ENCODE data around the gene SPTB. TPM values are rescaled to one million over a fixed set of nuclear protein-coding genes. Genes with fewer than 3 reads are reported as not detected.

SPTB gene
- total RNA-seq, 1 donor from 2014 or later: 113 TPM

DNA sequence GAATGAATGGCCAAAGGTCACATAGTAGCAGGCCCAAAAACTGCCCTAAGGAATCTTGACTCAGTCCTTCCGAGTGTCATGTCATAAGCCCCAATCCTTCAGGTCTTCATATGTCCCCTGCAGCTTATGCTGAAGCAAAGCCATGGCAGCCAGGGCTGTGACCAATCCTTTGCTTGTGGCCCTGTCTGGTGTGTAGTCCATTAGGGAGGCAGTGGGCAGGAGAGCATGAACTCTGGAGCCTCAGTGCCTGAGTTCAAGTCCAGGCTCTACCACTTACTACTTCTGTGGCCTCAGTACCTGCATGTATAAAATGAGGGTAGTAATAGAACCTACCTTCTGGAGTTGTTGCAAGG is 155.2 kb downstream of the SPTB start:
- DNase-seq (ENCODE audit: low spot score): no peak
- intact Hi-C loops (cut with DNase I): loop anchor here (5.0 kb wide), 1 partner anchor 42 kb away; no protein-coding TSS in a partner anchor

- intact Hi-C loops (cut with DNase I): loop anchor here (5.0 kb wide), 1 partner anchor 42 kb away; no protein-coding TSS in a partner anchor
Measured at GRCh38 chr14:64723691-64724577, 155.8 kb downstream of the SPTB start.

GRCh38 chr14:64722842-64723447 is 156.8 kb downstream of the SPTB start:
- no peak for DNase-seq (ENCODE audit: low spot score)
- intact Hi-C loops (cut with DNase I): loop anchor here (5.0 kb wide), 1 partner anchor 41 kb away; no protein-coding TSS in a partner anchor

More at GRCh38 chr14:64723691-64724577, 155.8 kb downstream of the SPTB start:
- no peak for DNase-seq (ENCODE audit: low spot score)

DNA sequence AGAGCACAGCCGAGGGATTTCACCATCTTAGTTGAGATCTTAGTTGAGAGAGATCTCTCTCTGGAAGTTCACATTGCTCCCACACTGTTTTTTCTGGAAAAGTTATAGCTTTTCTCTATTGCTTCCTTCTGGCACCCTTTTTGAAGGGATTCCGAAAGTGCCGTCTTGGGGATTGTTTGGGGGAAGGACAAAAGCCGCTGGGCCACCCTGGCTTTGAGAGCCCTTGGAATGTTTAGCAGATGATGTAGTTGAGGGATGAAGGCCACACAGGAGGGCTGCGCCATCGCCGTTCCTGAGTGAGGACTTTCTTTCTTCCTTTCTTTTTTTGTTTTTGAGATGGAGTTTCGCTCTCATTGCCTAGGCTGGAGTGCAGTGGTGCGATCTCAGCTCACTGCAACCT is 157.8 kb downstream of the SPTB start:
- no peak for DNase-seq (ENCODE audit: low spot score)
- intact Hi-C loops (cut with DNase I): loop anchor here (5.0 kb wide), 1 partner anchor 40 kb away; no protein-coding TSS in a partner anchor

DNA sequence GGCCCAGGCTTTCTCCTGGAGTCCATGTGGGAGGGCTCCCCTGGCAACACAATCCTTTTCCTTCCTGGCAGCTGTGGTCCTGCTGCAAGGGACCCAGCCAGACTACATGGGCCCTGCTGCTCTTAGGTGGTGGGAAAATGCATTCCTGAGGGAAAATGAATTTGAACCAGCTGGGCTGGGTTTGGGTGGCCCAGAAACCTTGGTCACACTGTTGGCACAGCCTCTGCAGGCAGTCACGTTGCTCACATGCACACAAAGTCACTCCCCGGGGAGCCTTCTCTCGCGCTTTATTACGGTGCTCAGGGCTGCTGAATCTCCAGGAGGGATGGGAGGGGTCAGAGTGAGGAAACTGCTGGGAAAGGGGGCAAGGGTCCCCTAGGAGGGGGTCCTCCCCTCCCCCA is 158.3 kb downstream of the SPTB start:
- DNase-seq (ENCODE audit: low spot score): no peak
- intact Hi-C loops (cut with DNase I): loop anchor here (5.0 kb wide), 1 partner anchor 39 kb away; no protein-coding TSS in a partner anchor

DNA sequence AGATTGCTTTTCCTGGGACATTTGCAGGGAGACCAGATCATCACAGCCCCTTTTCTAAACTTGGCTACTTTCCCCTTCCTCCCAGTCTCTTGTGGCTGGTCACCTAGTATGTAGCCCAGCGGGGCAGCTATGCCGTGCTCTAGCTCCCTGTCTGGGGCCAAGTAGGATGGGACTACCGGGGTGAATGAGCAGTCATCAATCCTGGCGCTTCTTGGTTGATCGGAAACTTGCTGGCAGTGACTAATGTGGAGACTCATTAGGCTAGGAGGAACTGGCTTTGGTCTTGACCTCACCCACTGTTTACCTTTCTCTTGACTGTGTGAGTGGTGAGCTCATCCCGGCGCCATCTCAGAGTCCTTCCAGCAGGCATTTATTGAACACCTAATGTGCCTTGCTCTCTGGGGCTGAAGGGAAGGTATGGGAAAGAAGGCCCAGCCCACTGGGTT is 159.6 kb downstream of the SPTB start:
- peak; percentile 61 for DNase-seq (ENCODE audit: low spot score)
- intact Hi-C loops (cut with DNase I): loop anchor here (5.0 kb wide), 1 partner anchor 38 kb away; no protein-coding TSS in a partner anchor

DNA sequence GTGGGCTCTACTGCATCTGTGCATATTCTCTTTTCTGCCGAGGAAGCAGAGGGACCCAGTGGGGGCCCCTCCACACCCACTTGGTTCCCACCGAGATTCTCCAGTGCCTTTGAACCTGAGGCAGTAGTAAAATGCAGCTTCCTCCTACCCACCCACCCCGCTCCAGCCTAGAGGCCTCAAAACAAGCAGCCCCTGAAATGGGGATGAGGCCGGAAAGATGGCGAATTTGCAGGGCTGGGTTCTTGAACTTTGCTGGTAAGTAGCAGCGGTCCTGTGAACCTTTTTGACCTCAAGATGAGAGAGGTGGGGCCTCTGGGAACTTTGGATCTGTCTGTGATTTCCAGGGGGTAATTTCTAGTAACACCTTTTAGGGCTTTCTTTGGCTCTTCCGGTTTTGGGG is 160.1 kb downstream of the SPTB start:
- intact Hi-C loops (cut with DNase I): no loop called here

DNA sequence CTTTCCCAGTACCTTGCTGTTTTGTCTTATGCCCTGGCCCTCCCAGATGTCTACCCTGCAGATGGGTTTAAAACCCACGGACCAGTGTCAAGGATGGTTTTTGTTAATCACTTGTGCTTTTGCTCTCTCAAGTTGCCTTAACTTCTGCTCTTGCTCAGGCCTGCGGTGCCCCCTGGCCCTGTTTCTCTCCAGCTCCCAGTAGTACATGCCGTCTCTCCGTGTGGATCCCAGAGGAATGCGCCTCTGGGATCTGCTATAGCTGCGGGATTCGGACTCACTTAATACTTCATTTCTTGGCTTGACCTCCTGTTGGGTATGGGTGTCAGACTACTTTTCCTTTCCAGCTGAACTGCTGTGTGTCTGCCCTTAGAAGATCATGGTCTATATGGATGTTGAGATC is 160.9 kb downstream of the SPTB start:
- intact Hi-C loops (cut with DNase I): no loop called here
- DNase-seq (ENCODE audit: low spot score): no peak

More for the DNA sequence above, 160.1 kb downstream of the SPTB start:
- no peak for DNase-seq (ENCODE audit: low spot score)

GRCh38 chr14:64717870-64718269 is 161.8 kb downstream of the SPTB start:
- DNase-seq (ENCODE audit: low spot score): peak; percentile 73
- intact Hi-C loops (cut with DNase I): no loop called here

GRCh38 chr14:64715628-64716412 is 163.9 kb downstream of the SPTB start:
- DNase-seq (ENCODE audit: low spot score): peak; percentile 74
- intact Hi-C loops (cut with DNase I): no loop called here

- DNase-seq (ENCODE audit: low spot score): no peak
- intact Hi-C loops (cut with DNase I): no loop called here
Measured at GRCh38 chr14:64715146-64715627, 164.5 kb downstream of the SPTB start.

- no peak for DNase-seq (ENCODE audit: low spot score)
- intact Hi-C loops (cut with DNase I): no loop called here
Measured at GRCh38 chr14:64714432-64715025, 165.2 kb downstream of the SPTB start.

DNA sequence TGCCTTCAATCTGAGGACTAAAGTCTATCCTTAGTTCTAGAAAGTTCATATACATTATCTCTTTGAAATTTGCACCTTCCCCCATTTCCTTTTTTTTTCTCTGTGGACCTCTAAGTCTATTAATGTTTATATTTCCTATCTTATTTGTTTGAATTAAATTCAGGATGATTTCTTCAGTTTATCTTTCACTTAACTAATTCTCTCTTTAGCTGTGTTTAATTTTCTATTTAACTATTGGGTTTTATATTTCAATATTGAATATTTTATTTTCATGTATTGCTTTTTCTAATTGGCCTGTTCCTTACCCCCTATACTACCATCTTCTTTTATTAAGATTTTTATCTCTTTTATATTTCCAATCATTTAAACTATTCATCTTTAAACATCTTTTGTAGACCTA is 166.0 kb downstream of the SPTB start:
- intact Hi-C loops (cut with DNase I): no loop called here
- no peak for DNase-seq (ENCODE audit: low spot score)

GRCh38 chr14:64711039-64711438 is 168.7 kb downstream of the SPTB start:
- no peak for DNase-seq (ENCODE audit: low spot score)
- intact Hi-C loops (cut with DNase I): no loop called here

DNA sequence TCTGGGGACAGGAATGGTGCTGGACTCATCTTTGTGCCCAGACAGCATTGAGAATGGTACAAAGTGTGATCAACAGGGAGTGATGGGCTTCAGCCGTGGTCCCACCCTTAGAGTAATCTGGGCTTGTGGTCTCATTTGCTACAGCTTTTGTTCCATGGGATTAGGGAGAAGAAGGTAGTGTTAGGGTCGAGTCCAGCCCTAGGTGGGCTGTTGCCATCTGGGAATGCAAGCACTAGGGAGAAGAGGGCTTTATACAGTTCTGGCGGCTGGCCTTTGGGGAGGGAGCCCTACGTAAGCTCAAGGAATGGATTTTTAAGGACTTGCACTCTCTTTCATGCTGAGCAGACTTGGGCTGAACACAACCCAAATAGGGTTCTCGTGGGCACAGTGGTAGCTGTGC is 170.6 kb downstream of the SPTB start:
- no peak for DNase-seq (ENCODE audit: low spot score)

GRCh38 chr14:64708148-64709004 is 171.3 kb downstream of the SPTB start:
- peak; percentile 87 for DNase-seq (ENCODE audit: low spot score)
- intact Hi-C loops (cut with DNase I): no loop called here

More for the DNA sequence above, 170.6 kb downstream of the SPTB start:
- intact Hi-C loops (cut with DNase I): no loop called here

DNA sequence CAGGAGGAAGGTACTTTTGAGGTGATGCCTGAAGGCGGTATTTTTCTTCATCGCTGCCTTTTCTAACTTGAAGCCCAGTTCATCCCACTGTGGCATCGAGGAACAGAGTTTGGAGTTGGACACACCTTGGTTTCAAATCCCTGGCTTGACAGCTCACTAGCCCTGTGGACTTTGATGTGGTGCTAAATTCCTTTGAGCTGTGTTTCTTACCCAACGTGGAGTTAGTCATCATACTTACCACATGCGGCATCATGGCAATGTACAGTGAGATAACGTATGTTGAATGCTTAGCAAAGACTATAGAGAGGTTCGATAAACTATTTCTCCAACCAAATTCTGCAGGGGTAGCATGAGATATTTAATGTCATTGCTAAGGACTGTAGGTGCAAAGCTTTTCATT is 172.0 kb downstream of the SPTB start:
- DNase-seq (ENCODE audit: low spot score): no peak
- intact Hi-C loops (cut with DNase I): no loop called here

- intact Hi-C loops (cut with DNase I): no loop called here
- peak; percentile 72 for DNase-seq (ENCODE audit: low spot score)
Measured at GRCh38 chr14:64706593-64707193, 173.0 kb downstream of the SPTB start.
